ENCODE data around the gene PLOD3. TPM values are rescaled to one million over a fixed set of nuclear protein-coding genes. Genes with fewer than 3 reads are reported as not detected.

The PLOD3 gene
- total and polyA plus RNA-seq, 2 donors (not counting 3 experiments of a cell fraction or from before 2014, with no cell fraction given) = 143 to 170 TPM

DNA sequence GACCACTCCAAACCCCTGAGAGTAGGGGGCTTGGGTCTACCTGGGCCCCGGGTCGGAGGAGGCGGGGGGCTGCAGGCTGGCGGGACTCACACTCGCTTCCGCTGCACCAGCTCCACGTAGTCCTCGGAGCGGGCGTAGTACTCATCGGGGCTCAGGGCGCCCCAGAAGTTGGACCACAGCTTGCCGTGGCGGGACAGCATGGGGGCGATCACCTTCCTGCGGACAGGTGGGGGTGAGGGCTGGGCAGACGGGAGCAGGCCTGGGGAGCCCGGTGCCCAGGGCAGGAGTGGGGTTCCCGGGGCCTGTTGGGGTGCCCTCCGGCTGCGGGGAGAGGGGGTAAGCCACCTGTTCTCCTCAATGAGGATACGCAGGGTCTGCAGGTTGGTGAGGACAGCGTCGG is 5.9 kb downstream of the PLOD3 start:
- H3K9me3 ChIP-seq (replicated peaks; ENCODE audit: control insufficient read depth, insufficient read depth, low read length) = no peaks in the 10 kb centered on the region
- no peak overlapping the region for H3K4me2 ChIP-seq (ENCODE audit: insufficient read depth, low read length)
- H3K9ac ChIP-seq (replicated peaks; ENCODE audit: extremely low read depth, insufficient read depth, low read length) = no peak overlapping the region
- H2AFZ ChIP-seq (ENCODE audit: low read depth, low read length) = no peak overlapping the region
- FAIRE-seq (no peak), DNase-seq (ENCODE audit: low read depth, low spot score) (no peak)
- intact Hi-C loops (cut with micrococcal nuclease) = no loop called here
- H3K79me2 ChIP-seq (ENCODE audit: control insufficient read depth, insufficient read depth, low read length) = peaks cover 15% of the 10 kb centered on the region
- ChIA-PET CTCF (interaction anchor here (1.7 kb wide), 1 partner anchor 19 kb away, joined by 6 read pairs; no protein-coding TSS in a partner anchor), POLR2A (no interaction called here)
- no peak overlapping the region for H3K4me3 ChIP-seq (replicated peaks in 1 of 3; ENCODE audit: insufficient read depth in 1 of 3, low read depth in 1 of 3, low read length in 3 of 3)
- H3K36me3 ChIP-seq (ENCODE audit: control insufficient read depth in 2 of 2, extremely low read depth in 1 of 2, insufficient read depth in 2 of 2, low read length in 2 of 2) = peaks cover 14 to 40% of the 10 kb centered on the region in 2 experiments
- no peaks in the 10 kb centered on the region for H3K9me1 ChIP-seq (replicated peaks; ENCODE audit: control insufficient read depth, extremely low read depth, insufficient read depth, low read length)
- dilution Hi-C loops (cut with MboI; ENCODE audit: extremely low pct_ligation_motif_present, low sequenced_read_pairs) = no loop called here
- no TSS peak for BruUV-seq (replicated peaks)
- H3K27me3 ChIP-seq (ENCODE audit: control insufficient read depth in 2 of 2, insufficient read depth in 2 of 2, low read length in 2 of 2) = no peaks in the 10 kb centered on the region
- H3K27ac ChIP-seq (ENCODE audit: insufficient read depth, low read depth, low read length) = no peak overlapping the region
- TF ChIP-seq JUN (IDR thresholded peaks at IDR 0.05; ENCODE audit: borderline replicate concordance, insufficient read depth, insufficient read length, low read depth) (no peak), FOS (IDR thresholded peaks at IDR 0.05; ENCODE audit: borderline replicate concordance, insufficient read depth, low read length) (no peak), EZH2 (IDR thresholded peaks at IDR 0.05; ENCODE audit: borderline replicate concordance, low read depth, low read length, severe bottlenecking) (no peak), POLR2A (IDR thresholded peaks at IDR 0.05; ENCODE audit: low read depth, low read length) (no peak), CTCF (IDR thresholded peaks at IDR 0.05; ENCODE audit: extremely low read depth in 1 of 2, insufficient read depth in 1 of 2, low read depth in 1 of 2, low read length in 2 of 2) (no peak), POLR2AphosphoS5 (IDR thresholded peaks at IDR 0.05; ENCODE audit: insufficient read depth, low read depth, low read length) (no peak), MAX (IDR thresholded peaks at IDR 0.05; ENCODE audit: insufficient read depth, insufficient read length) (no peak), GATA2 (IDR thresholded peaks at IDR 0.05; ENCODE audit: insufficient read depth, insufficient read length, low read depth, low read length) (no peak), MYC (IDR thresholded peaks at IDR 0.05; ENCODE audit: low read depth, low read length) (no peak)
- no peaks in the 10 kb centered on the region for H4K20me1 ChIP-seq (replicated peaks; ENCODE audit: control insufficient read depth, extremely low read depth, insufficient read depth, low read length)
- H3K4me1 ChIP-seq (ENCODE audit: control insufficient read depth, extremely low read depth, insufficient read depth, low read length) = peaks cover 6% of the 10 kb centered on the region
